Retinal pigment epithelial cell (primary cell): ENCODE measurements around the gene EPB41L4A.

Source experiments
- DNase-seq: peaks from one replicate; pipeline ENCODE4 v3.0.0-alpha.2; 2010; ENCODE audit warnings: low read depth
- H3K4me3 ChIP-seq: 2 replicates; pipeline ENCODE4 v1.5.1; 2011; ENCODE audit warnings: mild to moderate bottlenecking, low read length, control low read depth, moderate library complexity
- TF ChIP-seq, protein P1 (sequence below): conservative IDR thresholded peaks from 2 replicates; pipeline ENCODE4 v1.5.1; 2011; ENCODE audit warnings: low read depth, low read length, control low read depth, inconsistent platforms

The EPB41L4A gene

DNA sequence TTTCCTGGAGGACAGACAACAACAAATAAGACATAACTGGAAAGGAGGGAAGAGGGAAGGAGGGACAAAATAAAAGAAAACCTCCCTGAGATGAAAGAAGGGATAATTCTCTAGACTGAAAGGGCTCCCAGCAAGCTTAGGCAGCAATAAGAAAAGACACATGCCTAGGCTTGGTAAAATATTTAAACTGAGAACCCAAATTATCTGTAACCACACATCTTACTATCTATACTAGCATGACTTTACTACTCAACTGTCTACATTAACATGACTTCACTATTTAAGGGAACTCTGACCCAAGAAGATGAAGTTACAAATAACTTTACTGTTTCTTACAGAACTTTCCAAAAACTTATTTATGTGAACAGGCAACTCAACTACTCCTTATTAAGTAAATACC is 95.9 kb downstream of the EPB41L4A start:
- TF ChIP-seq, protein P1, sequence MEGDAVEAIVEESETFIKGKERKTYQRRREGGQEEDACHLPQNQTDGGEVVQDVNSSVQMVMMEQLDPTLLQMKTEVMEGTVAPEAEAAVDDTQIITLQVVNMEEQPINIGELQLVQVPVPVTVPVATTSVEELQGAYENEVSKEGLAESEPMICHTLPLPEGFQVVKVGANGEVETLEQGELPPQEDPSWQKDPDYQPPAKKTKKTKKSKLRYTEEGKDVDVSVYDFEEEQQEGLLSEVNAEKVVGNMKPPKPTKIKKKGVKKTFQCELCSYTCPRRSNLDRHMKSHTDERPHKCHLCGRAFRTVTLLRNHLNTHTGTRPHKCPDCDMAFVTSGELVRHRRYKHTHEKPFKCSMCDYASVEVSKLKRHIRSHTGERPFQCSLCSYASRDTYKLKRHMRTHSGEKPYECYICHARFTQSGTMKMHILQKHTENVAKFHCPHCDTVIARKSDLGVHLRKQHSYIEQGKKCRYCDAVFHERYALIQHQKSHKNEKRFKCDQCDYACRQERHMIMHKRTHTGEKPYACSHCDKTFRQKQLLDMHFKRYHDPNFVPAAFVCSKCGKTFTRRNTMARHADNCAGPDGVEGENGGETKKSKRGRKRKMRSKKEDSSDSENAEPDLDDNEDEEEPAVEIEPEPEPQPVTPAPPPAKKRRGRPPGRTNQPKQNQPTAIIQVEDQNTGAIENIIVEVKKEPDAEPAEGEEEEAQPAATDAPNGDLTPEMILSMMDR: no peak
- H3K4me3 ChIP-seq: no peak overlapping the region
- no peak for DNase-seq

DNA sequence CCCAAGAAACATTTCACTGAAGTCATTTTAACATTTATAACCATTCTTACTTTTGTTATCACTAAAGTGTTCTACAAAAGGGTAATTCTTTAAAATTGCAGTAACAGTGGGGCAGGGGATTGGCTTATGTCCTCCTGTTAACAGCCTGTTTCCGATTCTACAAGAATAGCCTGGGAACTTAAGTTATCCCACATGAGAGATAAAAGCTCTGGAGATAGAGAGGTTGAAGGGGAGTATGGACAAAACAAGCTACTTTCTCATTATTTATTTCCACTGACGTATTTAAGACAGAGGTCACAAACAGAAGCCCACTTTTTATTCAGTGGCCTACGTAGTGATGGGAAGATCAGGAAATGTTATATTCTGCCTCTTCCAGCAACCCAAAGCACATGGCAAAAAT is 98.7 kb downstream of the EPB41L4A start:
- DNase-seq: no peak
- H3K4me3 ChIP-seq: no peak overlapping the region
- TF ChIP-seq, protein P1: no peak

DNA sequence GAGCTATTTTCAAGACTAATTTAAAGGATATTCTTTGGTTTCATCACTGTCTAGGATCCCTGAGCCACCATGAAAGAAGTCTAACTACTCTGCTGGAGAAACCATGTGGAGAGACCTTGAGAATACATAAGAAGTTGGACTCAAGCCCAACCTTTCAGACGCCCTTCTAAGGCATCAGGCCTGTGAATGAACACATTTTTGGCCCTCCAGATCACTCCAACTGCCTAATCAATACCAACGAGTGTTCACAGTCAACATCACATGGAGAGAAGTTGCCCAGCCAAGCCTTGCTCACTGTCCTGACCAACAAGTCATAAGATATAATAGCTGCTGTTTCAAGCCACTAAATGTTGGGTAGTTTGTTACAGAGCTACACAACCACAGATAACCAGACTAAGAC is 100.7 kb downstream of the EPB41L4A start:
- no peak overlapping the region for H3K4me3 ChIP-seq
- no peak for DNase-seq
- TF ChIP-seq, protein P1: no peak

DNA sequence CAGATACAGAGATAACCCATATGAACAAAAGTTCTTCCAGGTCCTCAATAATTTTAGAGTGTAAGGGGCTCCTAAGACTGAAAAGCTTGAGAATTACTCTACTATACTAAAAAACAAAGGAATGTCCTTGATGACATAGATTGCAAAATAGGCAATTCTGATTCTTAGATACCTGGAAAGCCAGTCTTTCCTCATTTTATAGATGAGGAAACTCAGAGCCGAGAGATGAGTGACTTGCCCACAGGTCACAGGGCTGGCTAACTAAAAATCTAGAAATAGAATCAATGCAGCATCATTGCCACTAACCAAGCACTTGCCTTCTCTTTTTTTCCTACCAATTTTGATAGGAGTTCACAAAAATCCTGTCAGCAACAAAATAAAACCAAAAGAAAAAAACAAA is 101.2 kb downstream of the EPB41L4A start:
- TF ChIP-seq, protein P1: no peak
- H3K4me3 ChIP-seq: no peak overlapping the region
- no peak for DNase-seq

DNA sequence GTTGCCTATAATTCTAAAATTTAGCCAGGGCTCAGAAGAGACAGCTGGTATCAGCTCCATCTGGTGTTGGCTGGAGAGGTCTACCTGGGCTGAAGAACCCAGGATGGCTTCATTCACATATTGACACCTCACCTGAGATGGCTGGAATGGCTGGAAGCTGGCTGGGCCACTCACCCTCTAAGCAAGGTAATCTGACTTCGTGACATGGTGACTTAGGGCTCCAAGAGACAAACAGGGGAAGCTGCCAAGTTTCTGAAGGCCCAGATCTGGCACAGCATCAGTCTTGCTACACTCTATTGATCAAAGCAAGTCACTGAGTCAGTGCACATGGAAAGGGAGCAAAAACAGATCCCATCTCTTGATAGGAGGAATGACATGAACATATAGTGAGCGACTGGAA is 102.3 kb downstream of the EPB41L4A start:
- H3K4me3 ChIP-seq: no peak overlapping the region
- TF ChIP-seq, protein P1: no peak
- DNase-seq: no peak

DNA sequence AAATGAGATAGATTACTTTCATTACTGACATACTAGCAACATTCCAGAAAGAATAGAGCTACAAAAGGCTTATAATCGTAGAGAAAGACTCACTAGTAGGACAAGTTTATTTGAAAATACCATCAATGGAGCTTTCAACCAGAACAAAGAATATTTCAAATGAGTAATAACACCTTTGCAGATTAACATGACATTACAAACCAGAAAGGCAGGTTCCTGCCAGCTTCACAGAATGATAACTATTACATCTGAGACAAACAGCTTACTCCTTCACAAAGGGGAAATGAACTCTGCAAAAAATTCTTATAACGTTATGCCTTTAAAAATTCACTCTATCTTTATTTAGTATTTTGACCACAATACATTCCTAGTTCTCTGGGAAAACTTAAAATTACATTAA is 103.1 kb downstream of the EPB41L4A start:
- no peak for DNase-seq
- H3K4me3 ChIP-seq: no peak overlapping the region
- TF ChIP-seq, protein P1: no peak

DNA sequence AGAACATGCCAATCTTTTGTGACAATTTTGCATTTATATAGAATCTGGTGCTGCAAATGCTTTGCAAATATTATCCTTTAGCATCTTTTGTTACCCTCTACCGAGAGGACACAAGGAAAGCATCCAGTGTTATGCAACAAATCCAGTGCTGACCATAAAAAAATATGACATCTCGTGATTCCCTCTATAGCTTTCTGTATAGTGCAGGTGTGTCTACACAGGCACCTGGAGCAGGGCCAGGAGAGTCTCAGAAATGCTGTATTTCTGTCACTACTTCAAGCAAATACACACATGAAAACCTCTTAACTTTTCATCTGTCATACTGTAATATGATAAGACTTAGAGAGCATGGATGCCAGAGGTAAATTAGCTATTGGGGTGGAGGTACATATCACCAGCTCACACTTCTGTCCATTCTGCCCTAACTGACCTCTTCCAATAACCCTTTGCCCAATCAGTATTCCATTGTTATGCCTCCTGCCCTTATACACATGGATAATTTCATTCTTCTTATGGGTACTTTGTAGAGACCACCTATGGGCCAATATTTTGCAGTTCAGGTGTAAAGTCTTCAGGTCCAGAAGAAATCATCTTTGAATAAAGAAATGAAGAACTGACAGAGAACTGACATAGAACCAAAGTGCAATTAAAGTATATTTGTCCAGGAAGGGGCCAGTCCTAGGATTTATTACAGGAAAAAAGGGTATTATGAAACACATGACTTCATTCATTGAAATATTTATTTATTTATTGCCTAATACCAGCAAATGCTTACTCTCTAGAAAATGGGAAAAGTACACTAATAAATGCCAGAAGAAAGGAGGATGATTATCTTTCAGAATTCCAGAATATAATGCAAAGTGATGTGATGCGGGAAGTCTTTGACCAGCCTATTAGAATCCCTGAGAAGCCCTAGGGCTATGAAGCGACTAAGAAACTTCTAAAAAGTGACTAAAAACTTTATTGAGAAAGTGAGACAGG is 106.5 kb downstream of the EPB41L4A start:
- H3K4me3 ChIP-seq: no peak overlapping the region
- TF ChIP-seq, protein P1: no peak
- no peak for DNase-seq
